ENCODE measurements around the gene PA2G4. TPM values are rescaled to one million over a fixed set of nuclear protein-coding genes. Genes with fewer than 3 reads are reported as not detected.

The PA2G4 gene
- total and polyA plus RNA-seq, 11 donors: 62.4 to 187 (median 72.4) TPM

DNA sequence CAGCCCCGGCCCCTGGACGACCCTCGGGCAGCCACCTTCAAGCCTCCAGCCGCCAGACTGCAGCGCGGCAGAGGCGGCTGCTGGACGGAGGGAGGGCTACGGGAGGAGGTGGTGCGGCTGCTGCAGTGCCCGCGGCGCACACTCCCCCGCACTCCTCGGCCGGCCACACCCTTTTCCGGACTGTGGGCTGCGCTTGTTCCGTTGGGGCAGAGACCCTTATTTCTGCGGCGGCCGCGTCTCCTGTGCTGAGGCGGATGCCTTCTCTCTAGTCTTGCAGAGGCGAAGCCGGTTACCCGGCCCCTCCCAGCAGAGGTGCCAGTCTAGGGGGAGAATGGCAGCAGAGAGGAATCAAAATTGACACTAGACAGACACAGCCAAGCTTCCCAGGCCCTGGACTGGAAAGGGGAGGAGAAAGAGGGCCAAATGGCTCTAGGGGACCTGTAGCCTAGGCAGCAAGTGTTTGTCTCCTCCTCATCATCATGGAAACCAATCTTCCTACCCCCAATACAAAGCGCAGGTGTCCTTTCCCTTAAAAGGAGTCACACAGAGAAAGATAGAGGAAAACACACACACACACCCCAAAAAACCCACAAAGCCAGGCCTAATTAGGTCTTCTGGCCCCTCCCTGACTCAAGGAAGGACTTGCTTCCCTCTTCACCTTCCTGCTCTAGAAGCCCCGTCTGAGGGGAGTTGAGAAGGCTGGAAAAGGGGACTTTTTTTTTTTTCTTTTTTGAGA lies 25.0 kb downstream of the PA2G4 start:
- Histone ChIP-seq H3K27me3 (no peaks in the 10 kb centered on the region), H3K27ac (peak overlapping the region; percentile 23 to 94 (median 90)), H3K36me3 (peaks cover 0 to 42% (median 40%) of the 10 kb centered on the region in 9 donors), H3K4me1 (peaks cover 8 to 55% (median 31%) of the 10 kb centered on the region in 12 donors), H3K4me3 (peak overlapping the region; percentile 75 to 97 (median 84)), H3K9me3 (no peaks in the 10 kb centered on the region)
- peak in 3 of 4 donors; percentile 45 to 54 (median 47) for ATAC-seq
- intact Hi-C loops (cut with DNase I): loop anchor here in 6 of 10 donors (2.0 to 10.0 kb wide), 5 partner anchors 23 to 338 kb away; partner anchors contain the start of genes SPRYD4 (in 5 of the 6), MYL6B (in 2 of the 6), CNPY2 (in 1 of the 6) and NABP2 (in 1 of the 6)
- peak; percentile 69 to 86 (median 72) for DNase-seq
- WGBS, 4 donors: 2 to 4% (median 3%) methylated on average over 23 to 29 of the region's 29 CpGs
- TF ChIP-seq POLR2A (IDR thresholded peaks at IDR 0.05): peak in 1 of 2 donors; percentile 25
- TF ChIP-seq, protein P1, sequence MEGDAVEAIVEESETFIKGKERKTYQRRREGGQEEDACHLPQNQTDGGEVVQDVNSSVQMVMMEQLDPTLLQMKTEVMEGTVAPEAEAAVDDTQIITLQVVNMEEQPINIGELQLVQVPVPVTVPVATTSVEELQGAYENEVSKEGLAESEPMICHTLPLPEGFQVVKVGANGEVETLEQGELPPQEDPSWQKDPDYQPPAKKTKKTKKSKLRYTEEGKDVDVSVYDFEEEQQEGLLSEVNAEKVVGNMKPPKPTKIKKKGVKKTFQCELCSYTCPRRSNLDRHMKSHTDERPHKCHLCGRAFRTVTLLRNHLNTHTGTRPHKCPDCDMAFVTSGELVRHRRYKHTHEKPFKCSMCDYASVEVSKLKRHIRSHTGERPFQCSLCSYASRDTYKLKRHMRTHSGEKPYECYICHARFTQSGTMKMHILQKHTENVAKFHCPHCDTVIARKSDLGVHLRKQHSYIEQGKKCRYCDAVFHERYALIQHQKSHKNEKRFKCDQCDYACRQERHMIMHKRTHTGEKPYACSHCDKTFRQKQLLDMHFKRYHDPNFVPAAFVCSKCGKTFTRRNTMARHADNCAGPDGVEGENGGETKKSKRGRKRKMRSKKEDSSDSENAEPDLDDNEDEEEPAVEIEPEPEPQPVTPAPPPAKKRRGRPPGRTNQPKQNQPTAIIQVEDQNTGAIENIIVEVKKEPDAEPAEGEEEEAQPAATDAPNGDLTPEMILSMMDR (IDR thresholded peaks at IDR 0.05): no peak

DNA sequence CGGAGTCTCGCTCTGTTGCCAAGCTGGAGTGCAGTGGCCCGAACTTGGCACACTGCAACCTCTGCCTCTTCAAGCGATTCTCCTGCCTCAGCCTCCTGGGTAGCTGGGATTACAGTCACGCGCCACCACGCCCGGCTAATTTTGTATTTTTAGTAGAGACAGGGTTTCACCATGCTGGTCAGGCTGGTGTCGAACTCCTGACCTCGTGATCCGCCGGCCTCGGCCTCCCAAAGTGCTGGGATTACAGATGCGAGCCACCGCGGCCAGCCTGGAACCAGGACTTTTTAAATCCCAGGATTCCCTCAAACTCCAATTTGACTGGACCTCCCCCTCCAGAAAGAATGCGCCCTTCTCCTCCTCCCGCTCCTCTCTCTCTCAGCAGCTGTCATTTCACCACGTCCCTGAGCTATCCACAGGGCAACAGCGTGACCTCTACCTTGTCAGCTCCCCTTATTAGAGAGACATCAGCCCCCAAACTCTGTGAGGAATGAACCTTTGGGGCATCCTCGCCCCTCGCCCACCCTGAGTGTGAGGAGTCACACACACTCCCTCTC lies 25.7 kb downstream of the PA2G4 start:
- DNase-seq: no peak
- H3K27ac ChIP-seq: peak overlapping the region in 10 of 12 donors; percentile 23 to 94 (median 89)
- 62 to 74% (median 71%) methylated on average over 22 of the region's 22 CpGs for WGBS, 4 donors

DNA sequence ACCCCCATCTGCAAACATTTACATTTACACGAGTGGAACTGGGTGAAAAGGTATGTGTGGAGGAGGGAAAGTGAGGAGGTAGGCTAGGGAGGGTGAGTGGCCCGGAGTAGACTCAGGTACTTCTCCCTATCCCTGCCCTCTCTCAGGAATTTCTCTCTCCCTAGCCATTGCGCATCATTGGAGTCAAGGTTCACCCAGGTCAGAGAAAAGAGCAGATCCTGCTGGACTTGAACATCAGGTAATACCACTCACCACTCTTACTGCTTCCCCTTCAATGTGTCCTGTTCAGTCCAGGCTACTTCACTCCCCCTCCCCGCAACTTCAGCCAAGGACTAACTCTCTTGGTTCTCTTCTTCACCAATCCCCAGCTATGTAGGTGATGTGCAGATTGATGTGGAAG lies 26.5 kb downstream of the PA2G4 start:
- DNase-seq (no peak), ATAC-seq (no peak)
- Histone ChIP-seq H3K4me1 (peaks cover 8 to 42% (median 24%) of the 10 kb centered on the region in 12 donors), H3K9me3 (no peaks in the 10 kb centered on the region), H3K27me3 (no peaks in the 10 kb centered on the region), H3K27ac (peak overlapping the region in 2 of 12 donors; percentile 90 to 94), H3K4me3 (peak overlapping the region in 1 of 12 donors; percentile 81), H3K36me3 (peaks cover 0 to 57% (median 55%) of the 10 kb centered on the region in 9 donors)
- intact Hi-C loops (cut with DNase I): no loop called here
- WGBS, 4 donors: 84 to 93% (median 91%) methylated on average over 4 of the region's 4 CpGs
- TF ChIP-seq, protein P1 (IDR thresholded peaks at IDR 0.05): no peak
- no peak for TF ChIP-seq POLR2A (IDR thresholded peaks at IDR 0.05)

More for the DNA sequence above, 25.7 kb downstream of the PA2G4 start:
- intact Hi-C loops (cut with DNase I): loop anchor here in 6 of 10 donors (2.0 to 10.0 kb wide), 5 partner anchors 23 to 337 kb away; partner anchors contain the start of genes SPRYD4 (in 5 of the 6), MYL6B (in 2 of the 6), CNPY2 (in 1 of the 6) and NABP2 (in 1 of the 6)
- no peak for ATAC-seq
- peaks cover 8 to 50% (median 30%) of the 10 kb centered on the region in 12 donors for H3K4me1 ChIP-seq
- H3K4me3 ChIP-seq: peak overlapping the region in 11 of 12 donors; percentile 75 to 97 (median 84)
- peaks cover 0 to 49% (median 47%) of the 10 kb centered on the region in 9 donors for H3K36me3 ChIP-seq
- H3K9me3 ChIP-seq: no peaks in the 10 kb centered on the region
- H3K27me3 ChIP-seq: no peaks in the 10 kb centered on the region
- TF ChIP-seq, protein P1 (IDR thresholded peaks at IDR 0.05): no peak
- no peak for TF ChIP-seq POLR2A (IDR thresholded peaks at IDR 0.05)

- Histone ChIP-seq H3K27me3 (no peaks in the 10 kb centered on the region), H3K4me1 (peaks cover 0 to 11% (median 2%) of the 10 kb centered on the region in 12 donors), H3K4me3 (no peak overlapping the region), H3K36me3 (peaks cover 0 to 98% (median 95%) of the 10 kb centered on the region in 9 donors), H3K27ac (no peak overlapping the region), H3K9me3 (no peaks in the 10 kb centered on the region)
- DNase-seq: no peak
- intact Hi-C loops (cut with DNase I): no loop called here
- WGBS, 4 donors: 97 to 98% (median 97%) methylated on average over 6 of the region's 6 CpGs
- no peak for ATAC-seq
- no peak for TF ChIP-seq POLR2A (IDR thresholded peaks at IDR 0.05)
- TF ChIP-seq, protein P1 (IDR thresholded peaks at IDR 0.05): no peak
Observed at GRCh38 chr12:56134897-56135296, 30.5 kb downstream of the PA2G4 start.

Data from heart left ventricle (tissue), 16 donors.